ENCODE results near the gene NOS1. TPM values are rescaled to one million over a fixed set of nuclear protein-coding genes. Genes with fewer than 3 reads are reported as not detected.
"Not testable (repeated sequence)": the region's sequence is repeated elsewhere in the genome, so short reads cannot be mapped to it uniquely, and the experiment has no call there.

Gene NOS1
- polyA plus RNA-seq, 4 donors: 0.14 to 1.1 (median 0.69) TPM

GRCh38 chr12:117279606-117280005 is 81.8 kb downstream of the NOS1 start:
- DNase-seq (ENCODE audit: low read depth in 4 of 4, low spot score in 3 of 4): peak in 2 of 4 donors; percentile 2 to 4

DNA sequence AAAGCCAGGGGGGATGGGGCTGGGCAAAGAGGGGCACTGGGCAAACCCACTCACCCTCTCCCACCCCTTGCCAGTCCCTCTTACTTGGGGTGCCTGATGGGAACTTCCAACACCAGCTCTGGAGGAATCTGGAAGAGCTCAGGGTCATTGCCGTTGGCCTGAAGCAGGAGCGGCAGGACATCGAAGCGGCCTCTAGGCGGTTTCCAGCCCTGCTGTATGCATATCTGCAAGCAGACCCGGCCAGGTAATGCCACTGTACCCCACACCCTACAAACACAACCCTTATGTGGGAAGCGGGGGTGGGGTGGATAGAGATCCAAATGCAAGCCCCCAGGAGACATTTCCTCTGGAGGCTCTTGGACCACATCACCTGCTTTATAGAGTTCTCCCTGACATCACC is 83.6 kb downstream of the NOS1 start:
- no peak for DNase-seq (ENCODE audit: low read depth in 4 of 4, low spot score in 3 of 4)

- DNase-seq (ENCODE audit: low read depth in 4 of 4, low spot score in 3 of 4): no peak
These were observed 88.3 kb downstream of the NOS1 start for GRCh38 chr12:117273091-117273490.

DNA sequence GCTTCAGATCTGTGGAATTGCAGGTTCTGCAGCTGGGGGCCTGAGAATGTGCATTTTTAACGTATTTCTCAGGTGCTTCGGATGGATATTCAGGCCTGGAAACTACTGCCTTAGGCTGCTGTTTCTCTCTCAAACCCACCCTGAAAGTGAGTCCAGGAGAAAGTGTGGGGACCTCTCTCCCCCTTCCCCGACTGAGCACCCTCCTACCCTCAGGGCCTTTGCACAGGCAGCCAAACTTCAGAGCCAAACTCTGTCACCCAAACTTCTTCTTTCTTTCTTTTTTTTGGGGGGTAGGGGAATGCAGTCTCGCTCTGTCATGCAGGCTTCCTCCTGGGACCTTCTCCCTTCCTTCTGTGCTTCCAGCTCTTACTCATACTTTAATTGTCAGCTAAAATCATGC is 88.7 kb downstream of the NOS1 start:
- DNase-seq (ENCODE audit: low read depth in 4 of 4, low spot score in 3 of 4): no peak

DNA sequence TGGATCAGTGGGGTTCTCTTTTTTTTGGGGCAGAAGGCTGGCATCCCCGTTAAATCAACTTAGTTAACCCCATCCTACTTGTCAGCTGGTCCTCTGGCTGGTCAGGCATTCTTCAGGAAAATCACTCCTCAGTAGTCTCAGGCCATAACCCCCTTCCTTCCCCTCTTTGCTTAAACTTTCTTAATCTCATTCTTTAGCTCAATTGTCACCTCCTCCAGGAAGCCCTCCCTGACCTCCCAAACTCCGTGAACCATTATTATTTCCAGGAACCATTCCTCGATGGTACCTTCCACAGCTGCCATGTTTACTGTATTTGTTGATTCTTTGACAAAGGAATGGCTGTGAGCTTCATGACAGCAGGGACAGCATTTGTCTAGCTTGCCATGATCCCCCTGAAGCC is 98.7 kb downstream of the NOS1 start:
- no peak for DNase-seq (ENCODE audit: low read depth in 4 of 4, low spot score in 3 of 4)

DNA sequence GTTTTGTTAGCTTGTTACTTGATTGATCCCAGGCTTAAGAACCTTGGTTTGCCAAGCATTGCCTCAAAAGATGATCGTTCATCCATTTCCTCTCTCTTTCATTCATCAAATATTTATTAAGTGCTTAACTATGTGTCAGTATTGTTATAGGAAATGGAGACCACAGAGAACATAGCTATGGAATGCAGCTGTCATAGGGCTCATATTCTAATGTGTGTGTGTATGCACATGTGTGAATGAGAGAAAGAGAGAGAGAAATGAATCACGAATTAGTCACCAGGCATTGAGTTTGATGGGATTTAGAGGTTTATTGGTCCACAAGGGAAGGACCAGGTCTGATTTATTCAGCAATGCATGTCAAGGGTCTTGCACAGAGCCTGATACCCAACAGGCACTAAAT is 100.2 kb downstream of the NOS1 start:
- DNase-seq (ENCODE audit: low read depth in 4 of 4, low spot score in 3 of 4): no peak

GRCh38 chr12:117255386-117255785 is 106.0 kb downstream of the NOS1 start:
- DNase-seq (ENCODE audit: low read depth in 4 of 4, low spot score in 3 of 4): no peak

DNA sequence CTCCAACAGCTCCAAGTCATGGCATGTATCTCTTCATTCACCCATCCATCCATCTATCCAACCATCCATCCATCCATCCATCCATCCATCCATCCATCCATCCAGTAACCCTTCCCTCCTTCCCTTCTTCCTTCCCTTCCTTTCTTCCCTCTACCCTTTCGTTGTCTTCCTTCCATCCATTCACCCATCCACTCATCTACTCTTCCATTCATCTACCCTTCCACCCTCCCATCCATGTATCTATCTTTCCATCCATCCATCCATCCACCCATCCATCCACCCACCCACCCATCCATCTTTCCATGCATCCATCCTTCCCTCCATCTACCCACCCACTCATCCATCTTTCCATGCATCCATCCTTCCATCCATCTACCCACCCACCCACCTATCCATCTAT is 117.9 kb downstream of the NOS1 start:
- no peak for DNase-seq (ENCODE audit: low read depth in 4 of 4, low spot score in 3 of 4)

GRCh38 chr12:117241697-117242096 is 119.7 kb downstream of the NOS1 start:
- DNase-seq (ENCODE audit: low read depth in 4 of 4, low spot score in 3 of 4): no peak

DNA sequence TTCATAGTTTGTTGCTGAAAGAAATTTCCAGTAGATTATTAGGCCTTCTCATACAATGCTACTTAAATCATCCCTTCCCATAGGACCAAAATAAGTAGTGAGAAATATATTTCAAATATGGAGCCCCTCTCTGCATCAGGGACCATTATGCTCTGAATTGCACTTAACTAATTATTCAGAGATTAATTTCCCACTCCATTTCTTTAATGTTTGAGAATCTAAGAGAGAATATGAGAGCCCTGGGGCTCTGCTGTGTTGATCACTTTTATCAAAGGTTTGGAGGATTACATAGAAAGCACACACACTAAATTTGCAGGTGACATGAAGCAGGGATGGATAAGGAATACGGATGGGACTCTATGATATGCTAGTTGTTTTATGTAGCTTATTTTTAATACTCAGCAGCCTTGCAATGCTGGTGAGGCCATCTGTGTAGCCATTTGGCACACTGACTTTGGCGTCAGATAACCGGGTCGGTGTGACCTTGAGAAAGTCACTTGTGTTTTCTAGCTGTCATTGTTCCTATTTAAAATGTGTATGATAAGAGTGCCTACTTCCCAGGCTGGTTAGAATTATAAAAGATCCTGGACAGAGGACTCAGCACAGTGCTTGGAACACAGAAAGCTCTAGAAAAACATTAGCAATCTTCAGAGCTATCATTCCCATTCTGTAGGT is 121.2 kb downstream of the NOS1 start:
- no peak for DNase-seq (ENCODE audit: low read depth in 4 of 4, low spot score in 3 of 4)

DNA sequence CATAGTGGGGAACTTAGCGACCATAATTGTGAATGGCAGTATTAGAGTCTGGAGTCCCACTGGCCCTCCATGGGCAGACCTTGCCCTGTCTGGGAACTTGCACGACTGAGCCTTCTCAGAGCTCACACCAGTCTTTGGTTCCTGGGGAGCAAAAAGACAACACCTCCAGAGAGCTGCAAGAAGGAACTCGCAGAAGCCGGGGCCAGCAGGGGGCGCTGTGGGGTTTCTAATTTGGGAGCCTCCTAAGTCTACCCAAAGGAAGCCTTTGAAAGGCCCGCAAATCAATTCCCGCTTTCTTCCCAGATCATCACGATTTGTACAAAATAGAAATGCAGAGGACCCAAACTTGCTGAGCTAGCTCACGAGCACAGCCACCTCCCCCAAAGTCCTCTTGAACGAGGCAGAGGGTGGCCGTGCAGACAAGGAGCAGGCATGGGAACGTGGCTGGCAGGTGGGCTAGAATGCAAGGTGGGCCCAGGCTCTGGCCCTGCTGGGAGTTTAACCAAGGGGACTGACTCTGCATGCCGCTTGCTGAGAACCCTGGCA is 124.9 kb downstream of the NOS1 start:
- peak; percentile 23 to 59 (median 52) for DNase-seq (ENCODE audit: low read depth in 4 of 4, low spot score in 3 of 4)

GRCh38 chr12:117235261-117235660 is 126.2 kb downstream of the NOS1 start:
- no peak for DNase-seq (ENCODE audit: low read depth in 4 of 4, low spot score in 3 of 4)

GRCh38 chr12:117234441-117234840 is 127.0 kb downstream of the NOS1 start:
- DNase-seq (ENCODE audit: low read depth in 4 of 4, low spot score in 3 of 4): no peak

DNA sequence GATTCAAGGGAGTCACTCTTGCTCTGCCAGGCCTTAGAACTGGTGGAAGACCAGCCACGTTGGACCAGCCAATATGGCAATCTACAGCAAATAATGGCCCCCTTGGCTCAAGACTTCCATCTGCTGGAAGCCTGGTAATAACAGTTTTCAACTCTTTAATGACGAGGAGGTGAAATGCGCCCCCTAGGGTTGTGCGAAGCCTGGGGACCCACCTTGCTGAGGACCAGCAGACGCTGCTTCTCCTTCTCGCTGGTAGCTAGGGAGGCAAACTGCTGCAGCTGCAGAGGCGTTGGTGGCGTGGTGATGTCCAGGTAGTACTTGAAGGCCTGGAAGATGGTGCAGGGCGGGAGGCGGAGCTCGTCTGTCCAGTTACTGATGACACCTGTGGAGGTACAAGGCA is 129.7 kb downstream of the NOS1 start:
- no peak for DNase-seq (ENCODE audit: low read depth in 4 of 4, low spot score in 3 of 4)

GRCh38 chr12:117228239-117228638 is 133.2 kb downstream of the NOS1 start:
- DNase-seq (ENCODE audit: low read depth in 4 of 4, low spot score in 3 of 4): no peak

DNA sequence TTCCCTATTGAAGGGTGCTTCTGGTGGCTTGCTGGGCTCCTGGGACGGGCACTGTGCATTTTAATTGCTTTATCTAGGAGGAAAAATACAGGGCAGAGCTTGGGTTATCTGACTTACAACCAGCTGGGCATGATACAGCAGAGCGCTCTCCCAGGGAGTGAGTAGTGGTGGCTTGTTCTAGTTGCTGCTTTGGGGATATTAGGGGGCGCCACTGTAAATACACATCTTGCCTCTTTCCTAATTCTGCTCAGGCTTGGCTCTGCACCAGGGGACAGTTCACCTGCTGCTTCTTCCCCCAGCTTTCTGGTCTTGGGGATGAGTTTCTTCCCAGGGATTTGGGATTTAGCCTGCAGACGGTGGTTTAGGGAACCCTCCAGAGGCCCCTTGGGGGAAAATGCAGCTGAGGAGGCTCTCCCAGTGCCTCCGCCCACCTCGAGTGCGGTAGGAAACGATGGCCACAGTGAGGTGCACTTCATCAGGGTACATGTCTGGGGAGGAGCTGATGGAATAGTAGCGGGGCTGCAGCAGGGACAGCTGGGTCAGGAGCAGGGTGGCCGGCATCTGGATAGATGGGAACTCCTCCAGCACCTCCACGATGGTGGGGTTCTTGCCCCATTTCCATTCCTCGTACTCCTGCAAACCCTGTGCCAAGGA is 134.3 kb downstream of the NOS1 start:
- no peak for DNase-seq (ENCODE audit: low read depth in 4 of 4, low spot score in 3 of 4)

DNA sequence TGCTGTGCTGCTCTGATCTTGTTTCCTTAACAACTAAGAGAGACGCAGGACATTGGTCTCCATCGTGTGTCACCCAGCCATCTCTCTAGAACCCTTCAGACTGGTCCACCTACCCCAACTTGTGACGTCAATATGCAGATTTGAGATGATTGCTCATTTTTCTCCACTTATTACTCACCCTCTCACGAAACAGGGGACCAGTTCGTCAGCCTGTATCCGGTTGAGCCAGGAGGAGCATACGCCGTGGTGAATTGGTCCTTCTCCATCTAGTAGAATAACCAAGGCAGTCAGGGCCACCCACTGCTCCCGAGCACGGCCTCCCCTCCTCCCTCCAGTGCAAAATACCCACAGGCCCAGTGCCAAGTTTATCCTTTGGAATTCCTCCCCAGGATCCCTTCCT is 134.9 kb downstream of the NOS1 start:
- no peak for DNase-seq (ENCODE audit: low read depth in 4 of 4, low spot score in 3 of 4)

- DNase-seq (ENCODE audit: low read depth in 4 of 4, low spot score in 3 of 4): no peak
These were observed 136.2 kb downstream of the NOS1 start for GRCh38 chr12:117225179-117225578.

GRCh38 chr12:117220947-117221346 is 140.5 kb downstream of the NOS1 start:
- not testable (repeated sequence) for DNase-seq (ENCODE audit: low read depth in 4 of 4, low spot score in 3 of 4)

- DNase-seq (ENCODE audit: low read depth in 4 of 4, low spot score in 3 of 4): no peak
These were observed 143.3 kb downstream of the NOS1 start for GRCh38 chr12:117218149-117218548.

DNA sequence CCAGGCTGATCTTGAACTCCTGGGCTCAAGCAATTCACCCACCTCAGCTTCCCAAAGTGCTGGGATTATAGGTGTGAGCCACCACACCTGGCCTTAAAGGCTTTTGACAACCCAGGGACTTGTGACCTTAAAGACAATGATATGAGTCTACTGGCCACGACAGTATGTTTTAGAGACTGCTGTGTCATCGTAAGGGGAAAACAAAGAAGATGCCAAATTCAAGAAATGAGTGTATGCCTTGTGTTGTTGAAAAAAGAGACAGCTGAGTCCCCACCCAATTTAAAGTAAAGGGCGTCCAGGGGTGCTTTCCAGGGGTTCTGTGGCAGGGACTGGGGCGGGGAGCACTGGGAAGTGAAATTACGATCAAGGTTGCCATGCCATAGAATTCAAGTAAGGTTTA is 144.7 kb downstream of the NOS1 start:
- no peak for DNase-seq (ENCODE audit: low read depth in 4 of 4, low spot score in 3 of 4)

DNA sequence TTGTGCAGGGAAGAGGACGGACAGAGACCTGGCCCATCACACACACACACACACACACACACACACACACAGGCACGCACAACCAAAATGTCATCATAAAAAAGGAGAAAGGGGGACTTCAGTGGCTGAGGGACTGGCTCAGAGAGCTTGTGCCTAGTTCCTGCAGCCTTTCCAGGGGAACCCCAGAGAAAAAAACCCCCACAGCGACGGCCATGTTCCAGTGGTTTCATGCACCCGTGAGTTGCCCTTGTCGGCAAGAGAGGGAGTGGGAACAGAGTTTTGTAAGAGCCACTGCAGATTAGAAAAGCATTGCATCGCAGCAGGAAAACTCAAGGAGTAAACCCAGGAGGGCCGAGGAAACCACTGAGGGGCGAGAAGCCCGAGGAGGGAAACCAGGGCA is 146.6 kb downstream of the NOS1 start:
- no peak for DNase-seq (ENCODE audit: low read depth in 4 of 4, low spot score in 3 of 4)

All from left renal pelvis (tissue), 4 donors.